ENCODE measurements around the gene TAF12.
"Not testable (repeated sequence)": the region's sequence is repeated elsewhere in the genome, so short reads cannot be mapped to it uniquely, and the experiment has no call there.

TAF12 gene

GRCh38 chr1:28581531-28582247, 61.2 kb downstream of the TAF12 start:
- DNase-seq: peak; percentile 97

DNA sequence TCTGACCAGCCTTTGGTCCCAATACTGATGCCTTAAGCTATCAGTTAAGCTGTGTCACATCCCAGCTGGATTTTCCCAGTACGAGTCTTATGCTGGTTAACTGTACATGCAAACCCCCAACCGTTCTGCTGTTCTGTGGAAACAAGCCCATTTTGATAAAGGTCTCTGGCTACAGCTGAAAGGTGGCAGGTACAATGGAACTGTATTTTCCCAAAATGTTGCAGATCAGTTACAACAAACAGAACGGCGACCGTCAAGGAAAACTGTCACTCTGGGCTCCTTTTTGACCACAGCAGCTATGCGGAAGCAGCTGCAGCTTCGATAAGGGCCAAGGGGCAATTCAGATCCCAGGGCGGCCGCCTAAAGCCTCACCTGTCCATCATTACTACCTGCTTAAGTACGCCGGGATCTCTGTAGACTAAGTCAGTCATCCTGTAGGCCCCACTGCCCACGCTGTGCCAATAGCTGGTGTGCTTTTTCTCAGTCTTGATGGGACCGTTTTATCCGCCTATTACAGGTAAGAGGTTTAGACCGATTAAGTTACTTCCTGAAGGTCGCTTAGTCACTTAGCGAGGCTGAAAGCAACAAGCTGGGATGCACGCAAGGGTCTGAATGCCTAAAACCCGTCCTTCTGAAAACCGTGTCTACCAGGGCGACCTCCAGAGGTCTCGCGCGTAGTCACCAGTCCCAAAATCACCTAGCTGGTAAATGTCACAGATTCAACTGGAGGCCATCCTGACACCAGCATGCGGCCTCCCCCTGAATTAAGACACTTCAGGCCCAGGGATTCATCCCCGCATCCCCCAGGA, 61.9 kb downstream of the TAF12 start:
- DNase-seq: peak; percentile 81

DNA sequence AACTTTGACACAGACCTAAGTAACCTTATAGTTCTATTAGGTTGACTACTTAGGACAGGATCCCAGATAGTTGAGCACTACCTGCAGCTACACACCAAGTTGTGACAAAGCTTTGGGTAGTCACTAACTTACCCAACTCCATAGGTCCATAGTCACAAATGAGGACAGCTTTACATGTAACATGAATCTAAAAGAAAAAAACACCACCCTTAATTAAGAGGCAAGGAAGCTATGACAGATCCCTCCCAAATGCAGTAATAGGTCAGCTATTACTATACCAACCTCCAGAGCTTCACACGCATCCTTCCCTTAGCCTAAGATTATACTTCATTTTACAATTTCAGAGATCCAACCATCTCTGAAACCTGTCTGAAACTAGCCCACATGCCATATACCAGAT, 63.5 kb downstream of the TAF12 start:
- no peak for DNase-seq

DNA sequence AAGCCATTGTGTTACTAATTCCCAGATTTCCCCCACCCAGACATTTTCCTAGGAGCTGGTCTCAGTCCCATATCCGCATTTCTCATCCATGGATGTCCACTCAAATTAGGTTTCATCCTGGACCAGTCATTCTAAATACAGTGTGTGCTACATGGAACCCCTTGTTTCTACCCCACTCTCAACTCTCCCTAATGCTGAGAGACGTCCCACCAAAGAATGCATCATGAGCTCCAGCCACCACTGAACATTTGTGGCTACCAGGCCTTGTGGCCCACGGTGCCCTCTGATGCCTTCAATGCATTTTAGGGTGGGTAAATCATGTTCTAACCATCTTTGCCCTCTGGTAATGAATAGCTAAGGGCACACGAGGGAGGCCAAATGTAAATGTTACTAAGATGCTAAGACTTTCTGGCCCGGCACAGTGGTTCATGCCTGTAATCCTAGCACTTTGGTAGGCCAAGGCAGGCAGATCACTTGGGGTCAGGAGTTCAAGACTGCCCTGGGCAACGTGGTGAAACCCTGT, 64.1 kb downstream of the TAF12 start:
- no peak for DNase-seq

- DNase-seq: no peak
Measured at GRCh38 chr1:28577738-28578536, 64.9 kb downstream of the TAF12 start.

DNA sequence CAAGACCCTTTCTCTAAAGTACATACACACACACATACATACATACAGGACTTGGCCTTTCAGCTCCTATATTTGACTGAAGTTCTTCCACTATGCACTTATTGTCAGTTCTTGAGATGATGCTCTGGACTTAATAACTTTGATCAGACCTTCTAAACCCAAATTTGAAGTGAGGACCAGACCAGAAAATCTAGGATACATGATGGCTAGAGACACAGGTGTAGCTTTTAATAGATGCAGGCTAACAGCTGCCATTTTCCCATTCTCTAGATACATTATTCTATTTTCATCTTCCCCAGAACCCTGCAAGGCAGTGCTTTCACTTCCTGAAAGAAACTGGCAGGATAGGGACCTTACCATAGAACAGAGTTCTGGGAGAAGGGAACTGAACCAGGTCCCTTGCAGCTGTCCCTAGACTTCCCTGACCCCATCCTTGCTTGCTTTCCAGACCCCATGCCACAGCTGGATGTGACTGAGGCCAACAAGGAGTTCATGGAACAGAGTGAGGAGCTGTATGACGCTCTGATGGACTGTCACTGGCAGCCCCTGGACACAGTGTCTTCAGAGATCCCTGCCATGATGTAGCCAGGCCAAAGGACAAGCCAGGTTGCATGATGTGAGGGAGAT, 65.7 kb downstream of the TAF12 start:
- DNase-seq: no peak

DNA sequence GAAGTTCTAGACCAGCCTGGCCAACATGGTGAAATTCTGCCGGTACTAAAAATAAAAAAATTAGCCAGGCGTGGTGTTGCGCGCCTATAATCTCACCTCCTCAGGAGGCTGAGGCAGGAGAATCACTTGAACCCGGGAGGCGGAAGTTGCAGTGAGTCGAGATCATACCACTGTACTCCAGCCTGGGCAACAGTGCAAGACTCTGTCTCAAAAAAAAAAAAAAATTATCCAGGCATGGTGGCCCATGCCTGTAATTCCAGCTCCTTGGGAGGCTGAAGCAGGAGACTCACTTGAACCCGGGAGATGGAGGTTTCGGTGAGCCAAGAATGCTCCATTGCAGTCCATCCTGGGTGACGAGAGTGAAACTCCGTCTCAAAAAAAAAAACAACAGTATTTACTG, 69.3 kb downstream of the TAF12 start:
- no peak for DNase-seq

DNA sequence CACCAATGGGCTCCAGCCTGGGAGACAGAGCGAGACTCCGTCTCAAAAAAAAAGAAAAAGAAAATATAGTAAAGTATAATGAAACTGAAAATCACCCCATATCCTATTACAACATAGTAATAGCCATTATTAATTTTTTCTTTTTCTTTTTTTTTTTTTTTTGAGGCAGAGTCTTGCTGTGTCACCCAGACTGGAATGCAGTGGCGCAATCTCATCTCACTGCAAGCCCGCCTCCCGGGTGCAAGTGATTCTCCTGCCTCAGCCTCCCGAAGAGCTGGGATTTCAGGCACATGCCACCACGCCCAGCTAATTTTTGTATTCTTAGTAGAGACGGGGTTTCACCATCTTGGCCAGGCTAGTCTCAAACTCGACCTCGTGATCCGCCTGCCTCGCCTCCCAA, 70.0 kb downstream of the TAF12 start:
- not testable (repeated sequence) for DNase-seq

DNA sequence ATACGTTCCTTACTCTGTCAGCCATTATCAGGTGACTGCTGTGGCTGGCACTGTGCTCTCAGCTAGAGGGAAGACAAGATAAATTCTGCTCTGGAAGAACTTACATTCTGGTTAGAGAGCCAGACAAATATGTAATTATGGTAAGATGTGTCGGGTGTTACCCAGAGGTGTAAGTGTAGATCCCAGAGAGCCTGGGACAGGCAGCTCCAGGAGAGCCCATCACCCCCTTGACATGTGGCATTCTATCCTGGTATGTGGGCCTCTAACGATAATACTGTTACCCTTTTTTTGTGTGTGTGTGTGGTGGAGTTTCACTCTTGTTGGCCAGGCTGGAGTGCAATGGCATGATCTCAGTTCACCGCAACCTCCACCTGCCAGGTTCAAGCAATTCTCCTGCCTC, 71.0 kb downstream of the TAF12 start:
- DNase-seq: no peak

GRCh38 chr1:28566931-28567330, 75.9 kb downstream of the TAF12 start:
- DNase-seq: no peak

DNA sequence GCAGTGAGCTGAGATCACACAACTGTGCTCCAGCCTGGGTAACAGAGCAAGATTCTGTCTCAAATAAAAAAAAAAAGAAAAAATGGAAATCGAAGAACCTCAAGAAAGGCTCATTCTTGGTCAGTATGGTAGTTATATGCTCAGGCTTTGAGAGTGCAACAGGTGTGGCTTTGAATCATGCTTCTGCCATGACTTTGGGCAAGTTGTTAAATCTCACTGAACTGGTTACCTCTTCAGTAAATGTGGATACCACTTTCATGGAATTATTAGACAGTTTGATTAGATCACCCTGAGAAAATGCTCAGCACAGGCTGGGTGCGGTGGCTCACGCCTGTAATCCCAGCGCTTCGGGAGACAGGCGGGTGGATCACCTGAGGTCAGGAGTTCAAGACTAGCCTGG, 77.1 kb downstream of the TAF12 start:
- no peak for DNase-seq

GRCh38 chr1:28565040-28565439, 77.8 kb downstream of the TAF12 start:
- no peak for DNase-seq

GRCh38 chr1:28564310-28564709, 78.6 kb downstream of the TAF12 start:
- DNase-seq: no peak

GRCh38 chr1:28560886-28561285, 82.0 kb downstream of the TAF12 start:
- DNase-seq: no peak

Data from OCI-M1 (cell line).